Tibial artery (tissue), 4 donors: ENCODE measurements around the gene MTCH1.

ENCODE experiments used
- DNase-seq, 2 donors: peaks; one replicate each; pipeline ENCODE4 v3.0.0-alpha.2; 2019
- H3K27ac ChIP-seq, 2 donors: fragments of 200-600 bp; sonication (generic) in 1 of 2; 1 replicate in 1 of 2; 2 replicates in 1 of 2; pipeline ENCODE4 v1.5.1; 2018 to 2019; ENCODE audit warnings: mild to moderate bottlenecking in 1 of 2
- H3K27me3 ChIP-seq, 2 donors: fragments of 200-600 bp; sonication (generic) in 1 of 2; one replicate each; pipeline versions ENCODE4 v1.5.1 to v1.6.0; 2016 to 2019
- H3K36me3 ChIP-seq, 3 donors: fragments of 200-600 bp; sonication (generic) in 2 of 3; one replicate each; pipeline ENCODE4 v1.5.1; 2016 to 2019; ENCODE audit warnings: mild to moderate bottlenecking in 2 of 3
- H3K4me1 ChIP-seq, 4 donors: fragments of 200-600 bp; sonication (generic) in 2 of 4; 1 replicate in 3 of 4; 2 replicates in 1 of 4; pipeline ENCODE4 v1.5.1; 2016 to 2019
- H3K4me3 ChIP-seq, 2 donors: fragments of 200-600 bp; sonication (generic) in 1 of 2; 1 replicate in 1 of 2; 2 replicates in 1 of 2; pipeline ENCODE4 v1.5.1; 2018 to 2019; ENCODE audit warnings: mild to moderate bottlenecking in 2 of 2
- H3K9me3 ChIP-seq, 3 donors: fragments of 200-600 bp; sonication (generic) in 1 of 3; one replicate each; pipeline ENCODE4 v1.5.1; 2016 to 2019
- CTCF ChIP-seq, 2 experiments: fragments of 200-600 bp in 1 of 2; fragments of 450-650 bp in 1 of 2; IDR thresholded peaks; one replicate each; pipeline ENCODE4 v1.5.1; 2017 to 2019; ENCODE audit warnings: antibody characterized with exemption in 2 of 2, mild to moderate bottlenecking in 1 of 2, moderate library complexity in 1 of 2
- intact Hi-C: fragments of 100-400 bp; cut with DNase I; formaldehyde crosslinking; loops from one replicate; pipeline ENCODE4 v1.15.0; 2023; ENCODE audit warnings: low total_unique reads

MTCH1 gene

GRCh38 chr6:36968266-36968977, 17.6 kb downstream of the MTCH1 start:
- Histone ChIP-seq H3K9me3 (no peaks in the 10 kb centered on the region), H3K27ac (no peak overlapping the region), H3K4me3 (no peak overlapping the region), H3K27me3 (no peaks in the 10 kb centered on the region), H3K4me1 (peaks cover 0 to 15% (median 2%) of the 10 kb centered on the region in 4 donors), H3K36me3 (peaks cover 64 to 74% (median 72%) of the 10 kb centered on the region in 3 donors)
- no peak for TF ChIP-seq CTCF (IDR thresholded peaks at IDR 0.05)
- DNase-seq, result peak; percentile 58 to 66
- intact Hi-C loops, result no loop called here

- intact Hi-C loops, result no loop called here
- no peak for TF ChIP-seq CTCF (IDR thresholded peaks at IDR 0.05)
- no peak overlapping the region for H3K4me3 ChIP-seq
- DNase-seq, result peak in 1 of 2 donors; percentile 24
- H3K9me3 ChIP-seq, result no peaks in the 10 kb centered on the region
- no peak overlapping the region for H3K27ac ChIP-seq
- no peaks in the 10 kb centered on the region for H3K27me3 ChIP-seq
- H3K36me3 ChIP-seq, result peaks cover 57 to 67% (median 65%) of the 10 kb centered on the region in 3 donors
- peaks cover 0 to 15% (median 2%) of the 10 kb centered on the region in 4 donors for H3K4me1 ChIP-seq
Measured at GRCh38 chr6:36967757-36968156, 18.2 kb downstream of the MTCH1 start.

GRCh38 chr6:36967301-36967700, 18.7 kb downstream of the MTCH1 start:
- Histone ChIP-seq H3K4me3 (no peak overlapping the region), H3K27ac (no peak overlapping the region), H3K9me3 (no peaks in the 10 kb centered on the region), H3K27me3 (no peaks in the 10 kb centered on the region), H3K36me3 (peaks cover 52 to 63% (median 61%) of the 10 kb centered on the region in 3 donors), H3K4me1 (peaks cover 0 to 15% (median 2%) of the 10 kb centered on the region in 4 donors)
- peak in 1 of 2 donors; percentile 51 for DNase-seq
- intact Hi-C loops, result no loop called here
- TF ChIP-seq CTCF (IDR thresholded peaks at IDR 0.05), result no peak

GRCh38 chr6:36964908-36965307, 21.1 kb downstream of the MTCH1 start:
- peak in 1 of 2 donors; percentile 45 for DNase-seq
- Histone ChIP-seq H3K36me3 (peaks cover 28 to 40% (median 37%) of the 10 kb centered on the region in 3 donors), H3K4me1 (peaks cover 0 to 20% (median 2%) of the 10 kb centered on the region in 4 donors), H3K27me3 (no peaks in the 10 kb centered on the region), H3K27ac (no peak overlapping the region), H3K9me3 (no peaks in the 10 kb centered on the region), H3K4me3 (no peak overlapping the region)
- intact Hi-C loops, result no loop called here
- TF ChIP-seq CTCF (IDR thresholded peaks at IDR 0.05), result no peak

GRCh38 chr6:36964349-36964748, 21.6 kb downstream of the MTCH1 start:
- no peak overlapping the region for H3K27ac ChIP-seq
- no peaks in the 10 kb centered on the region for H3K9me3 ChIP-seq
- intact Hi-C loops, result no loop called here
- peaks cover 0 to 20% (median 2%) of the 10 kb centered on the region in 4 donors for H3K4me1 ChIP-seq
- no peak overlapping the region for H3K4me3 ChIP-seq
- peaks cover 23 to 34% (median 31%) of the 10 kb centered on the region in 3 donors for H3K36me3 ChIP-seq
- no peak for TF ChIP-seq CTCF (IDR thresholded peaks at IDR 0.05)
- peak in 1 of 2 donors; percentile 60 for DNase-seq
- H3K27me3 ChIP-seq, result no peaks in the 10 kb centered on the region
